ENCODE results near the gene ICAM3.

Gene ICAM3

GRCh38 chr19:10321417-10321797 is 18.0 kb downstream of the ICAM3 start:
- in situ Hi-C loops (cut with MboI; ENCODE audit: low sequenced_read_pairs): no loop called here

GRCh38 chr19:10320602-10321416 is 18.6 kb downstream of the ICAM3 start:
- in situ Hi-C loops (cut with MboI; ENCODE audit: low sequenced_read_pairs): no loop called here

GRCh38 chr19:10318807-10319682 is 20.4 kb downstream of the ICAM3 start:
- in situ Hi-C loops (cut with MboI; ENCODE audit: low sequenced_read_pairs): no loop called here

GRCh38 chr19:10317857-10318462 is 21.5 kb downstream of the ICAM3 start:
- in situ Hi-C loops (cut with MboI; ENCODE audit: low sequenced_read_pairs): no loop called here

- in situ Hi-C loops (cut with MboI; ENCODE audit: low sequenced_read_pairs): no loop called here
Measured at GRCh38 chr19:10317045-10317856, 22.2 kb downstream of the ICAM3 start.

- in situ Hi-C loops (cut with MboI; ENCODE audit: low sequenced_read_pairs): no loop called here
Measured at GRCh38 chr19:10316229-10317044, 23.0 kb downstream of the ICAM3 start.

GRCh38 chr19:10315335-10316214 is 23.8 kb downstream of the ICAM3 start, which contains the start of gene FDX2:
Gene FDX2, minus strand, starts transcription at chr19:10316015. Its CDS starts 19 bp downstream, at chr19:10315996.
- in situ Hi-C loops (cut with MboI; ENCODE audit: low sequenced_read_pairs): no loop called here

GRCh38 chr19:10309423-10309822 is 30.0 kb downstream of the ICAM3 start, which contains the start of gene ZGLP1:
Gene ZGLP1, minus strand, starts transcription at chr19:10309815.
- in situ Hi-C loops (cut with MboI; ENCODE audit: low sequenced_read_pairs): no loop called here

GRCh38 chr19:10306327-10306726 is 33.1 kb downstream of the ICAM3 start:
- in situ Hi-C loops (cut with MboI; ENCODE audit: low sequenced_read_pairs): no loop called here

GRCh38 chr19:10305139-10305806 is 34.2 kb downstream of the ICAM3 start:
- in situ Hi-C loops (cut with MboI; ENCODE audit: low sequenced_read_pairs): no loop called here

- in situ Hi-C loops (cut with MboI; ENCODE audit: low sequenced_read_pairs): no loop called here
Measured at GRCh38 chr19:10299545-10300458, 39.6 kb downstream of the ICAM3 start.

GRCh38 chr19:10295847-10296591 is 43.4 kb downstream of the ICAM3 start:
- in situ Hi-C loops (cut with MboI; ENCODE audit: low sequenced_read_pairs): no loop called here

- in situ Hi-C loops (cut with MboI; ENCODE audit: low sequenced_read_pairs): no loop called here
Measured at GRCh38 chr19:10295305-10295846, 44.0 kb downstream of the ICAM3 start.

- in situ Hi-C loops (cut with MboI; ENCODE audit: low sequenced_read_pairs): no loop called here
Measured at GRCh38 chr19:10294368-10294697, 45.1 kb downstream of the ICAM3 start.

GRCh38 chr19:10293637-10294367 is 45.6 kb downstream of the ICAM3 start:
- in situ Hi-C loops (cut with MboI; ENCODE audit: low sequenced_read_pairs): no loop called here

Measured in HL-60/S4 treated with phorbol 12-myristate 13-acetate at 8.2 ng/mL for 4 days and 3 days (cell line).